Gastrocnemius medialis (tissue), 4 donors: ENCODE measurements around the gene RNF168.

Source experiments
- CTCF ChIP-seq, 5 experiments: fragments of 450-650 bp in 3 of 5; fragments of 200-600 bp in 2 of 5; sonication (generic) in 2 of 5; IDR thresholded peaks in 4 of 5; conservative IDR thresholded peaks in 1 of 5; 1 replicate in 4 of 5; 2 replicates in 1 of 5; pipeline ENCODE4 v1.5.1; 2016 to 2019; ENCODE audit warnings: antibody characterized with exemption in 5 of 5, mild to moderate bottlenecking in 3 of 5, moderate library complexity in 3 of 5
- POLR2A ChIP-seq, 2 donors: fragments of 450-650 bp; IDR thresholded peaks; one replicate each; pipeline ENCODE4 v1.6.1; 2017; ENCODE audit warnings: antibody characterized with exemption in 2 of 2, mild to moderate bottlenecking in 2 of 2, moderate library complexity in 2 of 2

GRCh38 chr3:196514350-196514716 is 10.8 kb upstream of the RNF168 start:
- TF ChIP-seq CTCF (IDR thresholded peaks at IDR 0.05 in 4 of 5, conservative IDR thresholded peaks at IDR 0.05 in 1 of 5) (no peak), POLR2A (IDR thresholded peaks at IDR 0.05) (no peak)
